WTC11 (cell line): ENCODE measurements around the gene MBD3L5. TPM values are rescaled to one million over a fixed set of nuclear protein-coding genes. Genes with fewer than 3 reads are reported as not detected.
"Not testable (repeated sequence)": the region's sequence is repeated elsewhere in the genome, so short reads cannot be mapped to it uniquely, and the experiment has no call there.

Experiments
- ATAC-seq: fragments of 200-7000 bp; cut with Tn5 transposase; 2 replicates; pipeline ENCODE4 v1.10.0; 2021; ENCODE audit warnings: mild to moderate bottlenecking, moderate library complexity
- Bru-seq: library from RNA; stranded (reverse); fragments of 400-500 nt; gene quantifications from one replicate; lab custom pipeline; 2021; lab: Mats Ljungman, UMichigan
- CTCF ChIA-PET: fragments of 300-600 bp; sonication (Branson Sonifier 250); formaldehyde crosslinking; loops from one replicate; lab custom pipeline; 2021; ENCODE audit warnings: antibody characterized with exemption; lab: Charles Lee
- POLR2A ChIA-PET: fragments of 350-600 bp; sonication (Branson Sonifier 250); formaldehyde crosslinking; loops from one replicate; lab custom pipeline; 2021; ENCODE audit warnings: antibody characterized with exemption; lab: Charles Lee
- DNase-seq: peaks from one replicate; pipeline ENCODE4 v3.0.0; 2021; ENCODE audit warnings: low spot score
- H3K27ac Mint-ChIP-seq: 2 replicates; pipeline ENCODE4 v1.8.0; 2021; ENCODE audit warnings: mixed read lengths
- H3K27me3 Mint-ChIP-seq: 2 replicates; pipeline ENCODE4 v1.8.0; 2021; ENCODE audit warnings: low read depth, mild to moderate bottlenecking, moderate library complexity, mixed read lengths
- H3K36me3 Mint-ChIP-seq: 2 replicates; pipeline ENCODE4 v1.8.0; 2021; ENCODE audit warnings: mixed read lengths
- H3K4me1 Mint-ChIP-seq: 2 replicates; pipeline ENCODE4 v1.8.0; 2022; ENCODE audit warnings: mixed read lengths
- H3K4me3 Mint-ChIP-seq: 2 replicates; pipeline ENCODE4 v1.8.0; 2021; ENCODE audit warnings: mild to moderate bottlenecking, moderate library complexity, mixed read lengths
- H3K9me3 Mint-ChIP-seq: 2 replicates; pipeline ENCODE4 v1.8.0; 2021; ENCODE audit warnings: mixed read lengths
- ATF1 ChIP-seq: sonication (generic); formaldehyde crosslinking; IDR thresholded peaks from 2 replicates; pipeline ENCODE4 v1.8.1; 2023; ENCODE audit warnings: mild to moderate bottlenecking, moderate library complexity, missing genetic modification reagents
- CBFB ChIP-seq: sonication (generic); formaldehyde crosslinking; IDR thresholded peaks from 2 replicates; pipeline ENCODE4 v1.8.1; 2022; ENCODE audit warnings: mild to moderate bottlenecking, low read depth, missing genetic modification reagents
- E2F1 ChIP-seq: sonication (generic); formaldehyde crosslinking; IDR thresholded peaks from 2 replicates; pipeline ENCODE4 v1.8.0; 2022; ENCODE audit warnings: mild to moderate bottlenecking, missing genetic modification reagents
- FOXP1 ChIP-seq: sonication (generic); formaldehyde crosslinking; IDR thresholded peaks from 2 replicates; pipeline ENCODE4 v1.8.0; 2022; ENCODE audit warnings: missing genetic modification reagents, mild to moderate bottlenecking, moderate library complexity, borderline replicate concordance
- IRF2 ChIP-seq: sonication (generic); formaldehyde crosslinking; IDR thresholded peaks from 2 replicates; pipeline ENCODE4 v1.8.0; 2022; ENCODE audit warnings: low read depth, missing genetic modification reagents, borderline replicate concordance
- JAZF1 ChIP-seq: fragments of 250-450 bp; sonication (Bioruptor Pico); IDR thresholded peaks from 2 replicates; pipeline ENCODE4 v1.9.0; 2021; ENCODE audit warnings: moderate library complexity, mild to moderate bottlenecking, inconsistent platforms
- MAX ChIP-seq: sonication (generic); formaldehyde crosslinking; IDR thresholded peaks from 2 replicates; pipeline ENCODE4 v1.8.0; 2022; ENCODE audit warnings: mild to moderate bottlenecking, missing genetic modification reagents
- MXD4 ChIP-seq: fragments of 250-450 bp; sonication (Bioruptor Pico); IDR thresholded peaks from 2 replicates; pipeline ENCODE4 v1.8.0; 2021; ENCODE audit warnings: mild to moderate bottlenecking, moderate library complexity, borderline replicate concordance
- NFE2L1 ChIP-seq: sonication (generic); formaldehyde crosslinking; IDR thresholded peaks from 2 replicates; pipeline ENCODE4 v1.8.1; 2023; ENCODE audit warnings: missing genetic modification reagents
- NR2C2 ChIP-seq: sonication (generic); formaldehyde crosslinking; IDR thresholded peaks from 2 replicates; pipeline ENCODE4 v1.8.0; 2022; ENCODE audit warnings: mild to moderate bottlenecking, missing genetic modification reagents
- SMAD3 ChIP-seq: sonication (generic); formaldehyde crosslinking; IDR thresholded peaks from 2 replicates; pipeline ENCODE4 v1.8.0; 2022; ENCODE audit warnings: missing genetic modification reagents, mild to moderate bottlenecking, borderline replicate concordance
- TEAD1 ChIP-seq: sonication (generic); formaldehyde crosslinking; IDR thresholded peaks from 2 replicates; pipeline ENCODE4 v1.8.0; 2022; ENCODE audit warnings: mild to moderate bottlenecking, missing genetic modification reagents
- TEAD4 ChIP-seq: sonication (generic); formaldehyde crosslinking; IDR thresholded peaks from 2 replicates; pipeline ENCODE4 v1.8.0; 2022; ENCODE audit warnings: mild to moderate bottlenecking, missing genetic modification reagents
- ZNF425 ChIP-seq: fragments of 250-450 bp; sonication (Bioruptor Pico); conservative IDR thresholded peaks from 2 replicates; pipeline ENCODE4 v1.9.0; 2021; ENCODE audit warnings: mild to moderate bottlenecking
- long read RNA-seq, 3 experiments: library from RNA in 1 of 3; library from capped mRNA in 1 of 3; library from polyadenylated mRNA in 1 of 3; unstranded in 2 of 3; stranded (forward) in 1 of 3; transcript quantifications; one replicate each; pipeline ENCODE4 v2.0.0, GENCODE V29; 2021
- total RNA-seq: library from RNA; stranded (reverse); gene quantifications from 3 replicates; pipeline ENCODE4 v1.2.3, GENCODE V29; 2021
- TF ChIP-seq, protein P1 (sequence below): sonication (generic); formaldehyde crosslinking; IDR thresholded peaks from 2 replicates; pipeline ENCODE4 v1.8.1; 2022; ENCODE audit warnings: mild to moderate bottlenecking, moderate library complexity, missing genetic modification reagents
- TF ChIP-seq, protein P2 (sequence below): sonication (generic); formaldehyde crosslinking; IDR thresholded peaks from 2 replicates; pipeline ENCODE4 v1.8.0; 2022; ENCODE audit warnings: mild to moderate bottlenecking, missing genetic modification reagents
- TF ChIP-seq, protein P3 (sequence below): sonication (generic); formaldehyde crosslinking; conservative IDR thresholded peaks from 2 replicates; pipeline ENCODE4 v1.8.1; 2022; ENCODE audit warnings: mild to moderate bottlenecking, missing genetic modification reagents

MBD3L5 gene
- not detected in 3 replicates for total RNA-seq
- not detected for Bru-seq, nascent RNA
- long read RNA-seq, experiment 1: 0 reads
- long read RNA-seq, experiment 2: 0 reads
- long read RNA-seq, experiment 3: 0 reads

DNA sequence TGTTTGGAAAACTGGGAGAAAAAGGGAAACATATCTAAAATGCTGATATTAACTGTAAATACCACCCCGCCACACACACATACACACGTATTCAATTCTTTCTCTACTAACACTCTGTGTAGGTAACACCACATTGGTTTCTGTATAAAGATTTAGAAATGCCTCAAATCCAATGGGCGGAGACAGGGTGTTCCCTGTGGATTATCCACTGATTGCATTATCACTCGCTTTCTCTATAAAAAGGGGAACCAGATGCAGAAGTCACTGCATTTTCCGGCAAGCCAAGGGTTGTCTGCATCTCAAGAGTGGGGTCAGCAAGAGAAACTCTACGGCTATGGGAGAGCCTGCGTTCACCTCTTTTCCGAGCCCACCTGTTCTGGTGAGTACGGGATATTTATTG is at the start of gene MBD3L5:
MBD3L5 (plus strand) TSS at position 301 of the 400 bp plus-strand sequence; CDS start at position 335, 34 bp downstream.
- H3K27ac Mint-ChIP-seq, CTCF ChIA-PET, H3K27me3 Mint-ChIP-seq, POLR2A ChIA-PET, H3K4me1 Mint-ChIP-seq, H3K36me3 Mint-ChIP-seq, H3K4me3 Mint-ChIP-seq, H3K9me3 Mint-ChIP-seq, DNase-seq, ATAC-seq: not testable (repeated sequence)

GRCh38 chr19:6983448-6983847 is 46.9 kb upstream of the MBD3L5 start:
- H3K36me3 Mint-ChIP-seq: peaks cover 60% of the 10 kb centered on the region
- ChIA-PET POLR2A (no interaction called here), CTCF (no interaction called here)
- no peak overlapping the region for H3K27ac Mint-ChIP-seq
- no peaks in the 10 kb centered on the region for H3K4me1 Mint-ChIP-seq
- H3K4me3 Mint-ChIP-seq: no peak overlapping the region
- DNase-seq (no peak), ATAC-seq (no peak)
- peaks cover 12% of the 10 kb centered on the region; the same call in 1 of the 2 replicates for H3K27me3 Mint-ChIP-seq
- H3K9me3 Mint-ChIP-seq: peaks cover 74% of the 10 kb centered on the region
- TF ChIP-seq NFE2L1 (CRISPR knock-in tag): no peak
- TF ChIP-seq, protein P1, sequence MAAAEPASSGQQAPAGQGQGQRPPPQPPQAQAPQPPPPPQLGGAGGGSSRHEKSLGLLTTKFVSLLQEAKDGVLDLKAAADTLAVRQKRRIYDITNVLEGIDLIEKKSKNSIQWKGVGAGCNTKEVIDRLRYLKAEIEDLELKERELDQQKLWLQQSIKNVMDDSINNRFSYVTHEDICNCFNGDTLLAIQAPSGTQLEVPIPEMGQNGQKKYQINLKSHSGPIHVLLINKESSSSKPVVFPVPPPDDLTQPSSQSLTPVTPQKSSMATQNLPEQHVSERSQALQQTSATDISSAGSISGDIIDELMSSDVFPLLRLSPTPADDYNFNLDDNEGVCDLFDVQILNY: no peak
- TF ChIP-seq MXD4 (CRISPR knock-in tag): no peak
- TF ChIP-seq E2F1: no peak
- no peak for TF ChIP-seq CBFB (CRISPR knock-in tag)
- TF ChIP-seq JAZF1 (CRISPR knock-in tag): no peak
- TF ChIP-seq NR2C2 (CRISPR knock-in tag): no peak
- no peak for TF ChIP-seq MAX
- no peak for TF ChIP-seq SMAD3 (CRISPR knock-in tag)
- TF ChIP-seq, protein P2, sequence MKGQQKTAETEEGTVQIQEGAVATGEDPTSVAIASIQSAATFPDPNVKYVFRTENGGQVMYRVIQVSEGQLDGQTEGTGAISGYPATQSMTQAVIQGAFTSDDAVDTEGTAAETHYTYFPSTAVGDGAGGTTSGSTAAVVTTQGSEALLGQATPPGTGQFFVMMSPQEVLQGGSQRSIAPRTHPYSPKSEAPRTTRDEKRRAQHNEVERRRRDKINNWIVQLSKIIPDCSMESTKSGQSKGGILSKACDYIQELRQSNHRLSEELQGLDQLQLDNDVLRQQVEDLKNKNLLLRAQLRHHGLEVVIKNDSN (CRISPR knock-in tag): no peak
- TF ChIP-seq TEAD1 (CRISPR knock-in tag): no peak
- TF ChIP-seq, protein P3, sequence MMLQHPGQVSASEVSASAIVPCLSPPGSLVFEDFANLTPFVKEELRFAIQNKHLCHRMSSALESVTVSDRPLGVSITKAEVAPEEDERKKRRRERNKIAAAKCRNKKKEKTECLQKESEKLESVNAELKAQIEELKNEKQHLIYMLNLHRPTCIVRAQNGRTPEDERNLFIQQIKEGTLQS (CRISPR knock-in tag): no peak
- TF ChIP-seq TEAD4: no peak

DNA sequence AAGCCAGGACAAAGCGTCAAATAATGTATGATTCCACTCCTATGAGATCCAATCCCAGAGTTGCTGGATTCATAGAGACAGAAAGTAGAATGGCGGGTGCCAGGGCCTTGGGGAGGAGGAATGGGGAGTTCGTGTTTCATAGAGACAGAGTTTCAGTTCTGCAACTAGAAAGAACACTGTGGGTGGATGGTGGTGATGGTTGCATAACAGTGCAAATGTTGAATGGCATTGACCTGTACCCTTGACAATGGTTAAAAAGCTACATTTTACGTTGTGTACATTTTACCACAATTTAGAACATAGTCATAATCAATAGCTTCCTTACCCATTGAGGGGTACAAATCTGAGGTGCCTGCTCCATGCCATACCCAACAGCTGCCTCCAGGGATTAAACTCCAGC is 42.5 kb upstream of the MBD3L5 start:
- Mint-ChIP-seq H3K27me3 (peaks cover 6% of the 10 kb centered on the region; the same call in 1 of the 2 replicates), H3K4me1 (no peaks in the 10 kb centered on the region), H3K4me3 (no peak overlapping the region), H3K27ac (no peak overlapping the region), H3K36me3 (peaks cover 54% of the 10 kb centered on the region), H3K9me3 (peaks cover 69% of the 10 kb centered on the region)
- ATAC-seq (no peak), DNase-seq (no peak)
- POLR2A ChIA-PET: no interaction called here
- no peak for TF ChIP-seq IRF2 (CRISPR knock-in tag)
- TF ChIP-seq ATF1 (CRISPR knock-in tag): no peak
- TF ChIP-seq FOXP1 (CRISPR knock-in tag): no peak
- TF ChIP-seq ZNF425: no peak
- TF ChIP-seq, all 79 proteins: peak for 0
- CTCF ChIA-PET: no interaction called here
